ENCODE results near the gene COL6A5.

- TF ChIP-seq EP300 (IDR thresholded peaks at IDR 0.05; ENCODE audit: borderline replicate concordance in 1 of 2, control insufficient read depth in 1 of 2, low read depth in 2 of 2, low read length in 2 of 2) (no peak), HDGF (IDR thresholded peaks at IDR 0.05) (no peak), CTCF (IDR thresholded peaks at IDR 0.05 in 2 of 3, conservative IDR thresholded peaks at IDR 0.05 in 1 of 3; ENCODE audit: control insufficient read depth in 2 of 3, extremely low read depth in 1 of 3, insufficient read depth in 1 of 3, low read depth in 3 of 3, low read length in 3 of 3) (no peak), BMI1 (IDR thresholded peaks at IDR 0.05; ENCODE audit: borderline replicate concordance) (no peak), TCF3 (IDR thresholded peaks at IDR 0.05; ENCODE audit: borderline replicate concordance, insufficient read depth, low read depth, low read length) (no peak), CHD2 (IDR thresholded peaks at IDR 0.05; ENCODE audit: borderline replicate concordance, low read depth, low read length) (no peak), YY1 (IDR thresholded peaks at IDR 0.05; ENCODE audit: low read depth, low read length) (no peak), GATAD2B (conservative IDR thresholded peaks at IDR 0.05; ENCODE audit: low read depth) (no peak), PAX8 (IDR thresholded peaks at IDR 0.05) (no peak)
Observed at GRCh38 chr3:130509008-130509407, 163.5 kb downstream of the COL6A5 start.

Data from GM12878 (cell line).